Smooth muscle cell (in vitro differentiated cells): Measurements from ENCODE around the gene ITGB1. TPM values are rescaled to one million over a fixed set of nuclear protein-coding genes. Genes with fewer than 3 reads are reported as not detected.

Source experiments
- DNase-seq: peaks from one replicate; lab custom pipeline; 2025; ENCODE audit not compliant: unreplicated experiment; lab: John Stamatoyannopoulos, UW
- H2AFZ ChIP-seq: fragments of 200-600 bp; sonication (generic); 2 replicates; pipeline ENCODE4 v1.6.0; 2016; ENCODE audit warnings: antibody characterized with exemption, low read depth, mild to moderate bottlenecking
- H3F3A ChIP-seq: fragments of 200-600 bp; sonication (generic); 2 replicates; pipeline ENCODE4 v1.6.0; 2017; ENCODE audit warnings: antibody characterized with exemption, low read depth
- H3K27ac ChIP-seq: fragments of 200-600 bp; sonication (generic); 2 replicates; pipeline ENCODE4 v1.5.1; 2016; ENCODE audit warnings: low read depth, mild to moderate bottlenecking
- H3K27me3 ChIP-seq: fragments of 200-600 bp; sonication (generic); 2 replicates; pipeline ENCODE4 v1.6.1; 2016; ENCODE audit warnings: low read depth, mild to moderate bottlenecking
- H3K36me3 ChIP-seq: fragments of 200-600 bp; sonication (generic); 2 replicates; pipeline ENCODE4 v1.5.1; 2016; ENCODE audit warnings: low read depth
- H3K4me1 ChIP-seq: fragments of 200-600 bp; sonication (generic); 2 replicates; pipeline ENCODE4 v1.5.1; 2016; ENCODE audit warnings: low read depth
- H3K4me2 ChIP-seq: fragments of 200-600 bp; sonication (generic); 2 replicates; pipeline ENCODE4 v1.6.0; 2016; ENCODE audit warnings: mild to moderate bottlenecking
- H3K4me3 ChIP-seq: fragments of 200-600 bp; sonication (generic); 2 replicates; pipeline ENCODE4 v1.5.1; 2016; ENCODE audit warnings: mild to moderate bottlenecking
- H3K79me2 ChIP-seq: fragments of 200-600 bp; sonication (generic); 2 replicates; pipeline ENCODE4 v1.6.0; 2016; ENCODE audit warnings: low read depth, mild to moderate bottlenecking
- H3K9ac ChIP-seq: fragments of 200-600 bp; sonication (generic); 2 replicates; pipeline ENCODE4 v1.6.0; 2016; ENCODE audit warnings: low read depth
- H3K9me3 ChIP-seq: fragments of 200-600 bp; sonication (generic); replicated peaks from 2 replicates; pipeline ENCODE4 v1.5.1; 2016; ENCODE audit warnings: low read depth
- H4K20me1 ChIP-seq: fragments of 200-600 bp; sonication (generic); 2 replicates; pipeline ENCODE4 v1.6.0; 2016; ENCODE audit warnings: low read depth
- WGBS: methylation state at CpG from one replicate; pipeline ENCODE4 v1.1.7; 2016; ENCODE audit warnings: low lambda C conversion rate; 5-methylcytosine and 5-hydroxymethylcytosine counted together
- polyA plus RNA-seq: library from polyadenylated mRNA; unstranded; fragments of >200 nt; fragmentation: Nextera tagmentation; extraction: Ambion mirVana; gene quantifications from 2 replicates; pipeline ENCODE4 v1.2.1, GENCODE V29; 2016
- total RNA-seq: library from RNA; depleted of rRNA; stranded (reverse); fragments of >200 nt; gene quantifications from 2 replicates; pipeline ENCODE4 v1.2.3, GENCODE V29; 2014
- TF ChIP-seq, protein P1 (sequence below): fragments of 200-600 bp; sonication (generic); IDR thresholded peaks from 2 replicates; pipeline ENCODE4 v1.5.1; 2017; ENCODE audit warnings: borderline replicate concordance, mild to moderate bottlenecking, antibody characterized with exemption; ENCODE audit not compliant: insufficient read depth, poor library complexity, severe bottlenecking

The ITGB1 gene
- total and polyA plus RNA-seq, 2 experiments from 2014 or later = 859 to 2,267 TPM

DNA sequence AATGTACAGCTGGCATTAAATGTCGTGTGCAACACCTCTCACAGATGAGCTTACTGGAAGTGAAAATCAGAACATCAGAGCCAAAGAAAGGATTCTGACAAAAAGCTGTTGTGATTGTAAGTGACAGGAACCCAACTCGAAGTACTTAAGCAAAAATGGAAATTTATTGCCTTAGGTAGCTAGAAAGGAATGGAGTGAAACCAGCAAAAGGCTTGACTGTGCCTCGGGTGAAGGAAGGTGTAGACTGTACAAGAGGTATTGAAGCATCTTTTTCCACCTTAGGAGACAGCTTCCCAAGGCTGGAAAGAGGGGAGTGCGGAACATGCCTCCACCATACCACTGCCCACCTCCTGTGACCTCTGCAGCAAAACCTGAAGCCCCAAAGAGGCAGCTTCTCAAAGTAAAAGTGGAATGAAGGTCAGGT, 27.3 kb upstream of the ITGB1 start:
- peak overlapping the region; percentile 100 for H3K27ac ChIP-seq
- no peaks in the 10 kb centered on the region for H3K27me3 ChIP-seq
- H3K9ac ChIP-seq = peak overlapping the region; percentile 16
- TF ChIP-seq, protein P1, sequence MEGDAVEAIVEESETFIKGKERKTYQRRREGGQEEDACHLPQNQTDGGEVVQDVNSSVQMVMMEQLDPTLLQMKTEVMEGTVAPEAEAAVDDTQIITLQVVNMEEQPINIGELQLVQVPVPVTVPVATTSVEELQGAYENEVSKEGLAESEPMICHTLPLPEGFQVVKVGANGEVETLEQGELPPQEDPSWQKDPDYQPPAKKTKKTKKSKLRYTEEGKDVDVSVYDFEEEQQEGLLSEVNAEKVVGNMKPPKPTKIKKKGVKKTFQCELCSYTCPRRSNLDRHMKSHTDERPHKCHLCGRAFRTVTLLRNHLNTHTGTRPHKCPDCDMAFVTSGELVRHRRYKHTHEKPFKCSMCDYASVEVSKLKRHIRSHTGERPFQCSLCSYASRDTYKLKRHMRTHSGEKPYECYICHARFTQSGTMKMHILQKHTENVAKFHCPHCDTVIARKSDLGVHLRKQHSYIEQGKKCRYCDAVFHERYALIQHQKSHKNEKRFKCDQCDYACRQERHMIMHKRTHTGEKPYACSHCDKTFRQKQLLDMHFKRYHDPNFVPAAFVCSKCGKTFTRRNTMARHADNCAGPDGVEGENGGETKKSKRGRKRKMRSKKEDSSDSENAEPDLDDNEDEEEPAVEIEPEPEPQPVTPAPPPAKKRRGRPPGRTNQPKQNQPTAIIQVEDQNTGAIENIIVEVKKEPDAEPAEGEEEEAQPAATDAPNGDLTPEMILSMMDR = no peak
- H3K79me2 ChIP-seq = no peaks in the 10 kb centered on the region
- no peak overlapping the region for H3K4me3 ChIP-seq
- no peaks in the 10 kb centered on the region for H3K36me3 ChIP-seq
- peaks cover 36% of the 10 kb centered on the region for H3K4me1 ChIP-seq
- DNase-seq = no peak
- 69% methylated on average over 4 of the region's 4 CpGs for WGBS
- no peaks in the 10 kb centered on the region for H3K9me3 ChIP-seq
- no peak overlapping the region for H2AFZ ChIP-seq
- H3F3A ChIP-seq = peaks cover 33% of the 10 kb centered on the region
- peak overlapping the region; percentile 53 for H3K4me2 ChIP-seq
- no peaks in the 10 kb centered on the region for H4K20me1 ChIP-seq

DNA sequence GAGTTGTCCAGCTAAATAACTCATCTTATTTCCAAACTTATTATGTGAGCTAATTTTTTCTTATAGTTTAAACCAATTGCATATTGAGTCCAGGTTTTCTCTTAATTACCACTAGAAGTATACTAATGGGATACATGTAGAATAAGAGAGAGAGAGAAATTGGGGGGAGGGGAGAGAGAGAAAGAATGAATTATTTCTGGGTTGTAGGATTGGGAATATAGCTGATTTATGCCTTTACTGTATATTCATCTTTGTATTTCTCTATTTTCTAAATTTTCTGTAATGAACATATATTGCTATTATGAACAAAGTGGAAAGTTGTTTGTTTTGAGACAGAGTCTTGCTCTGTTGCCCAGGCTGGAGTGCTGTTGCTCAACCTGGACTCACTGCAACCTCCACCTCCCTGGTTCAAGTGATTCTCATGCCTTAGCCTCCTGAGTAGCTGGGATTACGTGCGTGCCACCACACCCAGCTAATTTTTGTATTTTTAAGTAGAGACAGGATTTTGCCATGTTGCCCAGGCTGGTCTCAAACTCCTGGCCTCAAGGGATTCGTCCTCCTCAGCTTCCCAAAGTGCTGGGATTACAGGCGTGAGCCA, 26.1 kb upstream of the ITGB1 start:
- H3K9me3 ChIP-seq = no peaks in the 10 kb centered on the region
- 86% methylated on average over 4 of the region's 4 CpGs for WGBS
- TF ChIP-seq, protein P1 = no peak
- H3F3A ChIP-seq = peaks cover 38% of the 10 kb centered on the region
- H3K4me3 ChIP-seq = no peak overlapping the region
- H3K4me2 ChIP-seq = peak overlapping the region; percentile 28
- H3K36me3 ChIP-seq = no peaks in the 10 kb centered on the region
- peak overlapping the region; percentile 100 for H3K27ac ChIP-seq
- no peaks in the 10 kb centered on the region for H3K79me2 ChIP-seq
- no peaks in the 10 kb centered on the region for H3K27me3 ChIP-seq
- DNase-seq = no peak
- H2AFZ ChIP-seq = no peak overlapping the region
- peaks cover 40% of the 10 kb centered on the region for H3K4me1 ChIP-seq
- no peaks in the 10 kb centered on the region for H4K20me1 ChIP-seq
- peak overlapping the region; percentile 41 for H3K9ac ChIP-seq

DNA sequence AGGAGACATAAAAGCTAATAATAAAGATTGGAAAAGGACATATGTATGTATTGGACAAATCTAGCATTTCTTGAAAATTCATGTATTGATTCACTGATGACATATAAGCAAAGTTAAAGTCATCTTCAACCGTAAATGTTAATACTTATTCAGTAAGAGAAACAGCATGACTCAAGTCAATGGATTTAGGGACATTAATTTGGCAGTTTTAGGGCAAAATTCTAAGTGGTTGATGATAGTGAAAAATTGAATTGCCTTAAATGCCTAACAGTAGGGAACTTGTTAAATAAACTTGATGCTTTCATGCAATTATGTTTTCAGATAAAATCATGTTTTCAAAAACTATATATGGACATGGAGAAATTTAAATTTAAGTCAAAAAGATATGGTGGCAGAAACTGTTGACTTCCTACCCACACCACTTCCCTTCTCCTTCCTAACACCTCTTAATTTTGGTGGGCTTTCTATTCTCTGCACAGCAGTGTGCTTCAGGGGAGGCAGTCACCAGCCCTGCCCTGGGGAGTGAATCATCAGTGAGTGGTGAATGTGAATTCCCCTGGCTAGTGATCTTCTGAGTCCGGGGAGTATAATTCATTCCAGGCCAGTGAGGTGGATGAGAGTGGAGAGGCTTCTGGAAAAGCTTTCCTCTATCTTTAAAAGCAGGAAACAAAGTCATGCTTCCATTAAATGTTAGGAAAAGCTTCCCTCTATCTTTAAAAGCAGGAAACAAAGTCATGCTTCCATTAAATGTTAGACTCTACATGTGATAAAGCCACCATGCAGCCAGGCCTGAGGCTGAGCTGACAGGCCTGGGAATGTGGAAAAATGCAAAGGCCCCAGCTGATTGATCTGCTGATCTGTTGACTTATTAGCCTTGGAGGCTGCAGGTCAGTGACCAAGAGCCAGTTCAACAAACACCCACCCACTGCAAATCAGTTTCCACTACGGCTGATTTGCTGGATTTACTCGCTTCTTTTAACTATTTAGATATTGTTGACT, 25.2 kb upstream of the ITGB1 start:
- peak overlapping the region; percentile 74 for H3K4me2 ChIP-seq
- no peaks in the 10 kb centered on the region for H3K36me3 ChIP-seq
- peak overlapping the region; percentile 100 for H3K27ac ChIP-seq
- H2AFZ ChIP-seq = no peak overlapping the region
- no peaks in the 10 kb centered on the region for H3K9me3 ChIP-seq
- H3K9ac ChIP-seq = peak overlapping the region; percentile 91
- H3K4me1 ChIP-seq = peaks cover 40% of the 10 kb centered on the region
- H3K4me3 ChIP-seq = peak overlapping the region; percentile 2
- WGBS = 11% methylated on average over 4 of the region's 4 CpGs
- TF ChIP-seq, protein P1 = no peak
- DNase-seq = no peak
- no peaks in the 10 kb centered on the region for H3K79me2 ChIP-seq
- no peaks in the 10 kb centered on the region for H3K27me3 ChIP-seq
- H3F3A ChIP-seq = peaks cover 38% of the 10 kb centered on the region
- no peaks in the 10 kb centered on the region for H4K20me1 ChIP-seq
